ENCODE data around the gene DCX. TPM values are rescaled to one million over a fixed set of nuclear protein-coding genes. Genes with fewer than 3 reads are reported as not detected.

Gene DCX
- total RNA-seq, 4 donors from 2014 or later, result not detected

- no peak for DNase-seq (ENCODE audit: low spot score)
- no peak for TF ChIP-seq CTCF (IDR thresholded peaks at IDR 0.05)
- no peak for ATAC-seq (ENCODE audit: low FRiP score)
Measured at GRCh38 chrX:111257733-111258132, 154.3 kb downstream of the DCX start.

GRCh38 chrX:111254896-111255693 lies 156.9 kb downstream of the DCX start:
- TF ChIP-seq CTCF (IDR thresholded peaks at IDR 0.05), result no peak
- no peak for DNase-seq (ENCODE audit: low spot score)
- ATAC-seq (ENCODE audit: low FRiP score), result no peak

- ATAC-seq (ENCODE audit: low FRiP score), result no peak
- DNase-seq (ENCODE audit: low spot score), result no peak
- TF ChIP-seq CTCF (IDR thresholded peaks at IDR 0.05), result no peak
Measured at GRCh38 chrX:111244235-111244750, 167.7 kb downstream of the DCX start.

Small RNA genes within 50 kb of the gene (small RNA-seq; reads per million reads assigned to genes)
- gene RNU6-496P, result not detected

Other genes with a start within 250 kb of the DCX start
- gene CAPN6, start 141.7 kb downstream of the DCX start, total RNA-seq, result 1 to 10 TPM in 3 of 4 donors, under 1 TPM in 1; 0.47 to 5.4 (median 1.4) TPM
- gene SERTM2, start 99.5 kb upstream of the DCX start, total RNA-seq, result not detected